Gastroesophageal sphincter (tissue), 4 donors: ENCODE results near the gene PDE11A. TPM values are rescaled to one million over a fixed set of nuclear protein-coding genes. Genes with fewer than 3 reads are reported as not detected.
"Not testable (repeated sequence)": the region's sequence is repeated elsewhere in the genome, so short reads cannot be mapped to it uniquely, and the experiment has no call there.

Source experiments
- ATAC-seq: fragments of 150-250 bp; one replicate; pipeline ENCODE4 v1.9.1; 2016; ENCODE audit warnings: mild to moderate bottlenecking, moderate library complexity
- H3K27ac ChIP-seq, 4 donors: fragments of 200-600 bp; sonication (generic) in 3 of 4; 1 replicate in 3 of 4; 2 replicates in 1 of 4; pipeline ENCODE4 v1.5.1; 2016 to 2019
- H3K27me3 ChIP-seq: fragments of 200-600 bp; sonication (generic); one replicate; pipeline ENCODE4 v1.5.1; 2019
- H3K36me3 ChIP-seq, 2 donors: fragments of 200-600 bp; sonication (generic); one replicate each; pipeline ENCODE4 v1.5.1; 2019; ENCODE audit warnings: control low read depth in 1 of 2
- H3K4me1 ChIP-seq, 3 donors: fragments of 200-600 bp; sonication (generic); 1 replicate in 2 of 3; 2 replicates in 1 of 3; pipeline ENCODE4 v1.5.1; 2016 to 2019; ENCODE audit warnings: control low read depth in 2 of 3
- H3K4me3 ChIP-seq, 2 donors: fragments of 200-600 bp; sonication (generic); one replicate each; pipeline ENCODE4 v1.5.1; 2019; ENCODE audit warnings: mild to moderate bottlenecking in 1 of 2, moderate library complexity in 1 of 2
- H3K9me3 ChIP-seq, 3 donors: fragments of 200-600 bp; sonication (generic); one replicate each; pipeline ENCODE4 v1.5.1; 2017 to 2019; ENCODE audit warnings: control low read depth in 2 of 3
- EP300 ChIP-seq: sonication (generic); formaldehyde crosslinking; IDR thresholded peaks from one replicate; pipeline ENCODE4 v1.6.1; 2017; ENCODE audit warnings: antibody characterized with exemption, mild to moderate bottlenecking
- POLR2A ChIP-seq, 2 donors: fragments of 450-650 bp; IDR thresholded peaks; one replicate each; pipeline ENCODE4 v1.6.1; 2017; ENCODE audit warnings: antibody characterized with exemption in 2 of 2, mild to moderate bottlenecking in 2 of 2, moderate library complexity in 1 of 2
- POLR2AphosphoS5 ChIP-seq: sonication (generic); formaldehyde crosslinking; IDR thresholded peaks from one replicate; pipeline ENCODE4 v1.6.1; 2017; ENCODE audit warnings: antibody characterized with exemption
- WGBS, 2 donors: methylation state at CpG; one replicate each; pipeline ENCODE4 v1.1.5; 2018; ENCODE audit warnings: low coverage in 1 of 2; 5-methylcytosine and 5-hydroxymethylcytosine counted together
- total RNA-seq, 4 donors: library from RNA; depleted of rRNA; stranded (reverse); fragments of >200 nt; gene quantifications; one replicate each; pipeline ENCODE4 v1.1.0, GENCODE V29; 2016
- TF ChIP-seq, protein P1 (sequence below), 4 experiments: fragments of 200-600 bp in 2 of 4; fragments of 450-650 bp in 2 of 4; sonication (generic) in 1 of 4; IDR thresholded peaks; one replicate each; pipeline ENCODE4 v1.5.1; 2017 to 2019; ENCODE audit warnings: antibody characterized with exemption in 4 of 4, mild to moderate bottlenecking in 2 of 4, moderate library complexity in 2 of 4

The PDE11A gene
- total RNA-seq, 4 donors from 2014 or later: 0.13 to 1.9 (median 0.16) TPM; not detected in 1

- no peaks in the 10 kb centered on the region for H3K4me1 ChIP-seq
- H3K9me3 ChIP-seq: no peaks in the 10 kb centered on the region
- H3K27ac ChIP-seq: no peak overlapping the region
- WGBS, 2 donors: 66 to 72% methylated on average over 6 of the region's 6 CpGs
- H3K4me3 ChIP-seq: no peak overlapping the region
- H3K36me3 ChIP-seq: no peaks in the 10 kb centered on the region
- no peaks in the 10 kb centered on the region for H3K27me3 ChIP-seq
- no peak for TF ChIP-seq POLR2A (IDR thresholded peaks at IDR 0.05)
- no peak for TF ChIP-seq EP300
- TF ChIP-seq POLR2AphosphoS5: no peak
- TF ChIP-seq, protein P1, sequence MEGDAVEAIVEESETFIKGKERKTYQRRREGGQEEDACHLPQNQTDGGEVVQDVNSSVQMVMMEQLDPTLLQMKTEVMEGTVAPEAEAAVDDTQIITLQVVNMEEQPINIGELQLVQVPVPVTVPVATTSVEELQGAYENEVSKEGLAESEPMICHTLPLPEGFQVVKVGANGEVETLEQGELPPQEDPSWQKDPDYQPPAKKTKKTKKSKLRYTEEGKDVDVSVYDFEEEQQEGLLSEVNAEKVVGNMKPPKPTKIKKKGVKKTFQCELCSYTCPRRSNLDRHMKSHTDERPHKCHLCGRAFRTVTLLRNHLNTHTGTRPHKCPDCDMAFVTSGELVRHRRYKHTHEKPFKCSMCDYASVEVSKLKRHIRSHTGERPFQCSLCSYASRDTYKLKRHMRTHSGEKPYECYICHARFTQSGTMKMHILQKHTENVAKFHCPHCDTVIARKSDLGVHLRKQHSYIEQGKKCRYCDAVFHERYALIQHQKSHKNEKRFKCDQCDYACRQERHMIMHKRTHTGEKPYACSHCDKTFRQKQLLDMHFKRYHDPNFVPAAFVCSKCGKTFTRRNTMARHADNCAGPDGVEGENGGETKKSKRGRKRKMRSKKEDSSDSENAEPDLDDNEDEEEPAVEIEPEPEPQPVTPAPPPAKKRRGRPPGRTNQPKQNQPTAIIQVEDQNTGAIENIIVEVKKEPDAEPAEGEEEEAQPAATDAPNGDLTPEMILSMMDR (IDR thresholded peaks at IDR 0.05): no peak
- no peak for ATAC-seq
These were observed 16.2 kb upstream of the PDE11A start for GRCh38 chr2:178088774-178089270.

DNA sequence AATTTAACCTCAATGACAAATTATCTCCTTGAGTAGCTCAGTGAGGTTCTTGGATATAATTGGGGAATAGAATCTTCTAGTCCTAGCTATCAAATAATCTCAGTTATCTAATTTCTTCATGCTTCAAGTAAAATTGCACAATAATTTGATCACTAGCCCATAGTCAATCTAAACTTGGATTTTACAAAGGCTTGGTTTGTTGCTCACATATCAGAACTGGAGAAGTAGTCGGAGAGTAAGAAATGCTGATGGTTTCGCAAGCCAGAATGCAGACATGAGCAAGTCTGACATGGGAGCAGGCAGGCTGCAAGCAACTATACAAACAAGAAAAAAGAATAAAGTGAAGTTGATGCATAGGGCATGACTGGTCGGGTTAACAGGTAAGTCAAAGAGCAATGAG is 11.7 kb upstream of the PDE11A start:
- Histone ChIP-seq H3K4me1 (no peaks in the 10 kb centered on the region), H3K27me3 (no peaks in the 10 kb centered on the region), H3K9me3 (no peaks in the 10 kb centered on the region), H3K27ac (no peak overlapping the region), H3K36me3 (no peaks in the 10 kb centered on the region), H3K4me3 (no peak overlapping the region)
- no peak for ATAC-seq
- WGBS, 2 donors: 85% methylated on average over 3 of the region's 3 CpGs
- TF ChIP-seq, protein P1 (IDR thresholded peaks at IDR 0.05): no peak
- TF ChIP-seq EP300: no peak
- TF ChIP-seq POLR2AphosphoS5: no peak
- no peak for TF ChIP-seq POLR2A (IDR thresholded peaks at IDR 0.05)

- no peak overlapping the region for H3K27ac ChIP-seq
- TF ChIP-seq POLR2AphosphoS5 (no peak), POLR2A (IDR thresholded peaks at IDR 0.05) (no peak), EP300 (no peak)
- TF ChIP-seq, protein P1 (IDR thresholded peaks at IDR 0.05): no peak
- no peak overlapping the region for H3K4me3 ChIP-seq
- ATAC-seq: no peak
- H3K36me3 ChIP-seq: no peaks in the 10 kb centered on the region
- no peaks in the 10 kb centered on the region for H3K9me3 ChIP-seq
- WGBS, 2 donors: 85% methylated on average over 3 of the region's 3 CpGs; no CpG with 5 or more reads in 1 of the 2 donors
- H3K4me1 ChIP-seq: no peaks in the 10 kb centered on the region
- no peaks in the 10 kb centered on the region for H3K27me3 ChIP-seq
These were observed 9.9 kb upstream of the PDE11A start for GRCh38 chr2:178082408-178083045.

GRCh38 chr2:178079279-178079678 is 6.7 kb upstream of the PDE11A start:
- peaks cover 18% of the 10 kb centered on the region for H3K27me3 ChIP-seq
- H3K4me1 ChIP-seq, ATAC-seq, H3K4me3 ChIP-seq, H3K27ac ChIP-seq, H3K9me3 ChIP-seq, H3K36me3 ChIP-seq: not testable (repeated sequence)
- WGBS, 2 donors: 76 to 90% methylated on average over 2 to 3 of the region's 3 CpGs

GRCh38 chr2:178076130-178076529 is 3.6 kb upstream of the PDE11A start:
- no peak for ATAC-seq
- Histone ChIP-seq H3K27me3 (peaks cover 32% of the 10 kb centered on the region), H3K27ac (no peak overlapping the region), H3K36me3 (no peaks in the 10 kb centered on the region), H3K4me1 (peaks cover 0 to 16% (median 3%) of the 10 kb centered on the region in 3 donors), H3K4me3 (no peak overlapping the region), H3K9me3 (no peaks in the 10 kb centered on the region)
- TF ChIP-seq POLR2A (IDR thresholded peaks at IDR 0.05) (no peak), EP300 (no peak), POLR2AphosphoS5 (no peak)
- TF ChIP-seq, protein P1 (IDR thresholded peaks at IDR 0.05): no peak
